Measurements from ENCODE around the gene ARMH1.
A peak's percentile ranks its signal among the peaks of the same experiment; 100 is the strongest.
"Not testable (repeated sequence)": the region's sequence is repeated elsewhere in the genome, so short reads cannot be mapped to it uniquely, and the experiment has no call there.

Gene ARMH1

DNA sequence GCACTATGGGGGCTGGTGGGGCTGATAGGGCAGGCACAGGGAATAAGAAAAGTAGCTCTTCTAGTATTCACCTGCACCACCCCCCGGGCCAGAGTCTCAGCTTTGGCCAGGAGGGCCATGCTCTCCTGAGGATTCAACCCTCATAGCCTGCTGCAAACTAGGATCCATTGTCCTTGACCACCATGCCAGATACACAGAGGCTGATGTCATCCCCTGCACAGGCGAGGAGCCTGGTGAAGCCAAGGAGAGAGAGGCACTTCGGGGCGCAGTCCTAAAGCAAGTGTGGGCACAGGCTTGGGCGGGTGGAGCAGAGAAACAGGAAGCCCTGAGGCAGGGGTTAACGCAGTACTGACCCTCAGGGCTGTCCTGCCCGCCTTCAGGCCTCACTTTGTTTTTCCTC, 29.7 kb upstream of the ARMH1 start:
- DNase-seq (ENCODE audit: low read depth in 2 of 2), result no peak

DNA sequence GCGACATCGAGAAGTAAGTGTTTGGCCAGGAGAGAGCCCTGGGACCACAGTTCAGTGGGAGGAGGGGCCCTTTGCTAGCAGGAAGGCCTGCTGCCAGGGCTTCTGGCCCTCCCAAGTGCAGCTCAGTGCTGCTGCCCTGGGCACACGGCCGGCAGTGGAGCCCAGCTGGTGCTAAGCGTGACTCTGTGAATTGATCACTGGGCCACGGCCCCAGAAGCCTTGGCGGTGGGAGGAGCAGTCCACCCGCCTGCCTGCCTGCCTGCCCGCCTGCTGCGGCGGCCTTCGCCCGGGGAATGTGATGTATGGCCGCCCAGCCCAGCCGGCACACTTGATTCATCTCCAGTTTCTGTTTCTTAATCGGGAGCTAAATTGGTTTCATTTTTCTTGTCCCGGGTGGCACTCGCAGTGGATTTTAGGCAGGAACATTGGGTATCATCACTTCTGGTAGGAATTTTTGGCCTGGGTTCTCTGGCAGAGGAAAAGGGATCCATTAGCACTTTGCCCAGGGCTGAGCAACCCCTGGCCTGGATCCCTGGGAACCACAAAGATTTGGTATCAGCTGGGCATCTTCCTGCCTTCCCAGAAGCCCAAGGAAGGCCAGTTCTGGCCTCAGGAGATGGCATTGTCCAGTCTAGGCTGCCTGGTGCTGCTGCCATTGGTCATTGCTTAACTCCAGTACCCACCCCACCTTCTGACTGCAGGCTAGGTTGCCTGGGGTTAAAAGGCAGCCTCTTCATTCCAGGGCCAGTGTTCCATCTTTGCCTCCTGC, 28.9 kb upstream of the ARMH1 start:
- no peak for DNase-seq (ENCODE audit: low read depth in 2 of 2)

GRCh38 chr1:44646261-44647110, 28.0 kb upstream of the ARMH1 start:
- DNase-seq (ENCODE audit: low read depth in 2 of 2), result no peak

DNA sequence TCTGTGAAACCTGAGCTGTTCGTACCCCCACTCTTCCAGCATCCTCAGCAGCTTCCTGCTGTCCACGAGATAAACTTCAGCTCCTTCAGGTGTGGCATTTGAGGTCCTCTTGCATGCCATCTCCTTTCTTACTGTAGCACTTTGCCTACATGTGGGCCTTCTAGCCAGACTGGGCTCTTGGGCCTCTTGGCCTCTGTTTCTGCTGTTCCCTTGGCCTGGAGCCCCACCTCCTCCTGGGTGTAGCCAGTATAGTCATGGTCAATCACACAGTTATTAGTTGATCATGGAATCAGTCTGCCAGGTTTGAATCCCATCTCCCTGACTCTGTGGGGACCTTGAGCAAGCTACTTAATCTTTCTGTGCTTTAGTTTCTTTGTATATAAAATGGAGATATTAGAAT, 26.6 kb upstream of the ARMH1 start:
- DNase-seq (ENCODE audit: low read depth in 2 of 2), result no peak

GRCh38 chr1:44648529-44649250, 25.8 kb upstream of the ARMH1 start:
- DNase-seq (ENCODE audit: low read depth in 2 of 2), result no peak

- DNase-seq (ENCODE audit: low read depth in 2 of 2), result no peak
These were observed 24.7 kb upstream of the ARMH1 start for GRCh38 chr1:44649788-44650158.

DNA sequence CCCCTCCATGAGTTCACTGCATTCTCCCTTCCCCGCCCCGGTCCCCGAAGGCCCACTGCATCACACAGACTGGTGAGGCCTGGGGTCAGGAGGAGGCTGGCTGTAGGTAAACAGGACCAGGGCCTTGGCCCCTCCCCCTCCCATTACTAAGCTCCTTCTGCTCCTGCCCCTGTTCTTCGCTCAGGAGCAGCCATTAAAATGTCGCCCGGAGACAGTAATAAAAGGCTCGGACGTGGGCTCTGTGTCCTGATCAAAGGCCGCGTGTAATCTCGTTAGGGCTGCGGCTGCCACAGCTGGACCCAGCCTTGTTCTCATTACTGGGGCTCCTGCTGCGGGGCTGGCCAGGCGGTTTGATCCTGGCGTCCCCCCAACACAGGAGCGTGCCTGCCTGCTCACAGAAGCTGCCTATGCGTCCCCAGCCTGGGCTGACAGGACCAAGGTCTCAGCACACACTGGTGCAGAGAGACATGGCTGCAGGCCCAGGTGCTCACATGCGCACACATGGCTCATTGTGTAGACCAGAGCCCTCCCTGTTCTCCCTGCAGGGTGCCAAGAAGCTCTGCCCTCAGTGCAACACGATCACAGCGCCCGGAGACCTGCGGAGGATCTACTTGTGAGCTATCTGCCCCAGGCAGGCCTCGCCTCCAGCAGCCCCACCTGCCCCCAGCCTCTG, 24.2 kb upstream of the ARMH1 start:
- no peak for DNase-seq (ENCODE audit: low read depth in 2 of 2)

DNA sequence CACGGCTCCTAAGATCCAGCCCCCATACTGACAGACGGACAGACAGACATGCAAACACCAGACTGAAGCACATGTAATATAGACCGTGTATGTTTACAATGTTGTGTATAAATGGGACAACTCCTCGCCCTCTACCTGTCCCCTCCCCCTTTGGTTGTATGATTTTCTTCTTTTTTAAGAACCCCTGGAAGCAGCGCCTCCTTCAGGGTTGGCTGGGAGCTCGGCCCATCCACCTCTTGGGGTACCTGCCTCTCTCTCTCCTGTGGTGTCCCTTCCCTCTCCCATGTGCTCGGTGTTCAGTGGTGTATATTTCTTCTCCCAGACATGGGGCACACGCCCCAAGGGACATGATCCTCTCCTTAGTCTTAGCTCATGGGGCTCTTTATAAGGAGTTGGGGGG, 23.4 kb upstream of the ARMH1 start:
- no peak for DNase-seq (ENCODE audit: low read depth in 2 of 2)

GRCh38 chr1:44652445-44653106, 21.9 kb upstream of the ARMH1 start:
- DNase-seq (ENCODE audit: low read depth in 2 of 2), result peak in 1 of 2 experiments; percentile 9

DNA sequence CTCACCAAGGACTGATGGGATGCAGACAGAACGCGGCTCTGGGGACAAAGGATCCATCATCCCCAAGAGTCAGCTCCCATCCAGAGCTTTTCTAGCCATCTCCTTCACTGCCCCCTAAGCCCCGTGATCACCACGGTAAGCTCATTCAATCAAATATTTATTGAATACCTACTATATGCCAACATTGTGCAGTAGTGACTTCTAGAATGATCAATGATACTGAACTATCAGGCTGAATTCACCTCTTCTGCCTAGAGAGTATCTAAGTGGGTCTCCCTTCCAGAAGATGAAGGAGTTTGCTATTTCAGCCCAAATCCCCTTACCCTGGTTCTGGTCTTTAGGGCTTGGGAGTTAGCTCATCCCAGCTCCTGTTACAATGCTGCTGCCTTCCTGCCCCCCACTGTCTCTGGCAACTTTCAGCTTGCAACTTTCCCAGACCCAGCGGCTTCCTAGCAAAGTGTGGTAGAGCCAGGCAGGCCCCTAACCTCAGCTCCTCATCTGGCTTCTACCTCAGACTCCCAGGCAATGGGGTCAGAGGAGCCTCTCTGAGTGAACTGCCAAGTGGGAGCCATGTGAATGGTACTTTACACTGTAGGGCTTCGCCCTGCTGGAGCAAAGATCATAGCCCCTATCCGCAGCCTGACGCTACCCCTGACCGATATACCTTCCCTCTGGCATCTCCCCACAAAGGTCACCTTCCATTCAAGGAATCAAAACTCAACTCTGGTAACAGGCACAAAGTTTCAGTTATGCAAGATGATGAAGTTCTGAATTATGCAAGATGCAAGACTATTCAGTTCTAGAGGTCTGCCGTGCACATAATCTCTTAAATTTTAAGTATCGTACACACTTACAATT, 21.2 kb upstream of the ARMH1 start:
- DNase-seq (ENCODE audit: low read depth in 2 of 2), result no peak

- no peak for DNase-seq (ENCODE audit: low read depth in 2 of 2)
These were observed 19.8 kb upstream of the ARMH1 start for GRCh38 chr1:44654621-44655187.

GRCh38 chr1:44655609-44656008, 18.9 kb upstream of the ARMH1 start:
- no peak for DNase-seq (ENCODE audit: low read depth in 2 of 2)

DNA sequence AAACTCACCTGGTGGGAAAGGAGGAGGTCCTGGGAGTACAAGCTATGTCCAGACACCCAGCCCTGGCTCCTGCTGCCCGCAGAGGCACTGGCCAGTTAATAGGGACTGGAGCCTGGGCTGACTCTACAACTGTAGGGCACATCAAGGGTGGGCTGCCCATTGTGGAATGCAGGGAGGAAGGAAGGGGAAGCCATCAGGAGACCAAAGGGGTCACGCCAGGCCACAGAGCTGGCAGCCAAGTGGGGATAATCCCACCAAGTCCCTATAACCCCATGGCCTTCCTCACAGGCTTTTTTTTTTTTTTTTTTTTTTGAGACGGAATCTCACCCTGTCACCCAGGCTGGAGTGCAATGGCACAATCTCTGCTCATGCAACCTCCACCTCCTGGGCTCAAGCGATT, 14.9 kb upstream of the ARMH1 start:
- no peak for DNase-seq (ENCODE audit: low read depth in 2 of 2)

GRCh38 chr1:44660176-44660575, 14.3 kb upstream of the ARMH1 start:
- no peak for DNase-seq (ENCODE audit: low read depth in 2 of 2)

GRCh38 chr1:44661781-44662682, 12.5 kb upstream of the ARMH1 start:
- DNase-seq (ENCODE audit: low read depth in 2 of 2), result no peak

DNA sequence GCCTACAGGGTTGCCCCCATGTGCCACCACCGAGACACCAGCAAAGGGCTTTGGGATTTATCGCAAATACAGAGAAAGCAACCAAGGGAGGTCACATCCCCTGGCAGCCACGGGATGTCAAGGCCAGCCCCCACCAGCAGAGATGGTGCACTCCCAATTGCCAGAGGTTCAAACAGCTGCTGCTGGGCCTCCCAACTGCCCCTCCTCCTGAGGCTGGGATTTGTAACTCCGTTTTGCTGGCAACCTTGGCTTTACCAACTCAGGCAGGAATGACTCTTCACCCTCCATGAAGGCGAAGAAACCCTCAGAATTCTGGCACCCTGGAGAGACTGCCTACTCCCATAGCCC, 11.9 kb upstream of the ARMH1 start:
- DNase-seq (ENCODE audit: low read depth in 2 of 2), result no peak

DNA sequence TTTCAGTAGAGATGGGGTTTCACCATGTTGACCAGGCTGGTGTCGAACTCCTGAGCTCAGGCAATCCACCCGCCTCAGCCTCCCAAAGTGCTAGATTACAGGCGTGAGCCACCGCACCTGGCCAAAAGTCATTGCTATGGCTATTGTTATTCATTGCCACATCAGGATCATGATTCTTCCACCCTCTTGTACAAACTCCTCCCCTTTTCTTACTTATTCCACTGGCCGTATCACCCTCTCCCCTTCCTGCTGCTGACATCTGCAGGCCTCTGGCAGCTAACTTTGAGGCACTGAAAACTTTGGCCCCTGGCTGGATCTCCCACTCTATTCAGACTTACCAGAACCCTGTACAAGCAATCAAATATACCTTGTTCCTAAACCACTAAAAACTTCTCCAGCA, 11.1 kb upstream of the ARMH1 start:
- no peak for DNase-seq (ENCODE audit: low read depth in 2 of 2)

- no peak for DNase-seq (ENCODE audit: low read depth in 2 of 2)
These were observed 9.7 kb upstream of the ARMH1 start for GRCh38 chr1:44664730-44665370.

GRCh38 chr1:44666719-44667118, 7.8 kb upstream of the ARMH1 start:
- DNase-seq (ENCODE audit: low read depth in 2 of 2), result not testable (repeated sequence)

All from fibroblast of skin of left biceps (primary cell).